SK-N-MC (cell line): ENCODE results near the gene ADAMTS6.

Experiments
- EZH2 ChIP-seq: fragments of 200-600 bp; sonication (generic); IDR thresholded peaks from one replicate; pipeline ENCODE4 v1.6.1; 2017; ENCODE audit warnings: antibody characterized with exemption
- POLR2AphosphoS5 ChIP-seq: IDR thresholded peaks from 2 replicates; pipeline ENCODE4 v1.6.1; 2012; ENCODE audit warnings: mild to moderate bottlenecking, low read depth, low read length, borderline replicate concordance

DNA sequence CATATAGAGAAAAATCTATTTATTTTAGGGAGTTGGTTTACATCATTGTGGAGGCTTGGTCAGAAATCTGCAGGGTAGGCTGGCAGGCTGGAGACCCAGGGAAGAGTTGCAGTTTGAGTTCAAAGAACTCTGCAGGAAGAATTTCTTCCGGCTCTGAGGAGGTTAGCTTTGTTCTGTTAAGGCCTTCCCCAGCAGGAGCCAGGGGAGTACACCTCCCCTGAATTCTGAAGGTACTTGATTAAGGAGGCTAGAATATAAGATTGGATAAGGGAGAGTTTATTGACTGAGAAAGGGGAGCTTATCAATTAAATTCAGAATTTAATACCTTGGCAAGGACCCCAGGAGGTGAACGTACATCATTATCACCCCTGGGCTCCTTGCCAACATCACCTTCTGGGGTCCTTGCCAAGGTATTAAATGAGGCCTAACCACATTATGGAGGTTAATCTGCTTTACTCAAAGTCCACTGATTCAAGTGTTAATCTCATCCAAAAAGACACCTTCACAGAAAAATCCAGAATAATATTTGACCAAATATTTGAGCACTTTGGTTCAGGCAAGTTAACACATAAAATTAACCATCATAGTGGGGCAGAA lies 361.3 kb downstream of the ADAMTS6 start:
- TF ChIP-seq POLR2AphosphoS5 = no peak
- no peak for TF ChIP-seq EZH2
